GM20000 (cell line): ENCODE measurements around the gene LTC4S.

ENCODE experiments used
- DNase-seq: peaks from one replicate; pipeline ENCODE4 v3.0.0; 2012; ENCODE audit warnings: low spot score
- TF ChIP-seq, protein P1 (sequence below): IDR thresholded peaks from 2 replicates; pipeline ENCODE4 v1.5.1; 2012; ENCODE audit warnings: mild to moderate bottlenecking, control low read depth; ENCODE audit errors: extremely low read depth, missing control alignments

The LTC4S gene

GRCh38 chr5:179771311-179771895 is 22.4 kb upstream of the LTC4S start:
- TF ChIP-seq, protein P1, sequence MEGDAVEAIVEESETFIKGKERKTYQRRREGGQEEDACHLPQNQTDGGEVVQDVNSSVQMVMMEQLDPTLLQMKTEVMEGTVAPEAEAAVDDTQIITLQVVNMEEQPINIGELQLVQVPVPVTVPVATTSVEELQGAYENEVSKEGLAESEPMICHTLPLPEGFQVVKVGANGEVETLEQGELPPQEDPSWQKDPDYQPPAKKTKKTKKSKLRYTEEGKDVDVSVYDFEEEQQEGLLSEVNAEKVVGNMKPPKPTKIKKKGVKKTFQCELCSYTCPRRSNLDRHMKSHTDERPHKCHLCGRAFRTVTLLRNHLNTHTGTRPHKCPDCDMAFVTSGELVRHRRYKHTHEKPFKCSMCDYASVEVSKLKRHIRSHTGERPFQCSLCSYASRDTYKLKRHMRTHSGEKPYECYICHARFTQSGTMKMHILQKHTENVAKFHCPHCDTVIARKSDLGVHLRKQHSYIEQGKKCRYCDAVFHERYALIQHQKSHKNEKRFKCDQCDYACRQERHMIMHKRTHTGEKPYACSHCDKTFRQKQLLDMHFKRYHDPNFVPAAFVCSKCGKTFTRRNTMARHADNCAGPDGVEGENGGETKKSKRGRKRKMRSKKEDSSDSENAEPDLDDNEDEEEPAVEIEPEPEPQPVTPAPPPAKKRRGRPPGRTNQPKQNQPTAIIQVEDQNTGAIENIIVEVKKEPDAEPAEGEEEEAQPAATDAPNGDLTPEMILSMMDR = no peak
- no peak for DNase-seq

GRCh38 chr5:179772351-179772750 is 21.4 kb upstream of the LTC4S start:
- TF ChIP-seq, protein P1 = no peak
- DNase-seq = no peak

DNA sequence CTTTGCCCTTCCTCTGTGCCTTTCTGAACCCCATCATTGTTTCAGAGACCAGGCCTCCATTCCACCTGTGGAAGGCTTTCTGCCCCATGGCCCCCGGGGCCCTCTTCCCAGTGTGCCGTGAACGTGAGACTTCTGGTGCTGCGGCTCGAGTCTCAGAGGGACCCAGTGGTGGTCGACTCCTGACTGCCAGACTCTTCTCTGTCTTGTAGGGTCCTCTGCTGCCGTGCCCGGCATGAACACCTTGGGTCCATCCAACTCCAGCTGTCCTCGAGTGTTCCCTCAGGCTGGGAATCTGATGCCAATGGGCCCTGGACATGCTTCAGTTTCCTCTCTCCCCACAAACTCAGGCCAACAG is 20.1 kb upstream of the LTC4S start:
- TF ChIP-seq, protein P1 = no peak
- no peak for DNase-seq

DNA sequence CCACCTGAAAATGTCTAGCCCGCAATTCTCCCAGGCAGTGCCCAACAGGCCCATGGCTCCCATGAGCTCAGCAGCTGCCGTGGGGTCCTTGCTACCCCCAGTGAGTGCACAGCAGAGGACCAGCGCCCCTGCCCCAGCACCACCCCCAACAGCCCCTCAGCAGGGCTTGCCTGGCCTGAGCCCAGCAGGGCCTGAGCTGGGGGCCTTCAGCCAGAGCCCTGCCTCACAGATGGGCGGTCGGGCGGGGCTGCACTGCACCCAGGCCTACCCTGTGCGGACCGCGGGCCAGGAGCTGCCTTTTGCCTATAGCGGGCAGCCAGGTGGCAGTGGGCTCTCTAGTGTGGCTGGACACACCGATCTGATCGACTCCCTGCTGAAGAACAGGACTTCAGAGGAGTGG is 19.3 kb upstream of the LTC4S start:
- TF ChIP-seq, protein P1 = no peak

GRCh38 chr5:179776411-179776938 is 17.3 kb upstream of the LTC4S start:
- TF ChIP-seq, protein P1 = no peak
- DNase-seq = no peak

More for the DNA sequence above, 19.3 kb upstream of the LTC4S start:
- no peak for DNase-seq

DNA sequence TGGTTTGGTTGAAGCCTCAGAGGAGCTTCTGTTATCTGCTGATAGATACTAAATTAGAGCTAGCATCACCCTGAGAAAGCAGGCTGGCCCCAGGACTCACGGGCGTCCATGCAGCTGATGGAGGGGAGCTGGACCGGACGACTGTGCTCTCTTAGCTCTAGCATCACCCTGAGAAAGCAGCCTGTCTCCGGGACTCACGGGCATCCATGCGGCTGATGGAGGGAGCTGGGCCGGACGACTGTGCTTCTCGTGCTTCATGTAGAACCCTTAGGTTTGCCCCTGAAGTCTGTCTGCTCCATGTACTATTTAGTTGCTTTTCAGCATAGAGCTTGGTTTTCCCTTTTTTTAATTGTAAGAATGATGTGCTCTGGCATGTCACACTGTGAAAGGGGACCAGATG is 16.3 kb upstream of the LTC4S start:
- TF ChIP-seq, protein P1 = no peak
- no peak for DNase-seq

GRCh38 chr5:179777909-179778308 is 15.9 kb upstream of the LTC4S start:
- no peak for DNase-seq

More at GRCh38 chr5:179777909-179778308, 15.9 kb upstream of the LTC4S start:
- TF ChIP-seq, protein P1 = no peak
